Activated B cell treated with CpG ODN at 0.5 μM for 24 hours (primary cell): Measurements from ENCODE around the gene KIR2DL3. TPM values are rescaled to one million over a fixed set of nuclear protein-coding genes. Genes with fewer than 3 reads are reported as not detected.
"Not testable (repeated sequence)": the region's sequence is repeated elsewhere in the genome, so short reads cannot be mapped to it uniquely, and the experiment has no call there.

ENCODE experiments used
- ATAC-seq: fragments of 200-7000 bp; cut with Tn5 transposase; one replicate; pipeline ENCODE4 v1.10.0; 2021; ENCODE audit warnings: low read depth, mild to moderate bottlenecking, moderate library complexity
- CTCF ChIA-PET: fragments of 350-600 bp; sonication (Branson Sonifier 250); formaldehyde crosslinking; loops from one replicate; lab custom pipeline; 2021; ENCODE audit warnings: antibody characterized with exemption; lab: Charles Lee
- POLR2A ChIA-PET: fragments of 350-600 bp; sonication (Branson Sonifier 250); formaldehyde crosslinking; loops from one replicate; lab custom pipeline; 2021; ENCODE audit warnings: antibody characterized with exemption; lab: Charles Lee
- DNase-seq: peaks from one replicate; pipeline ENCODE4 v3.0.0; 2022
- H3K27ac Mint-ChIP-seq: one replicate; pipeline ENCODE4 v1.8.0; 2020; ENCODE audit warnings: mixed read lengths
- H3K27me3 Mint-ChIP-seq: one replicate; pipeline ENCODE4 v1.8.0; 2021; ENCODE audit warnings: mixed read lengths
- H3K36me3 Mint-ChIP-seq: one replicate; pipeline ENCODE4 v1.8.0; 2021; ENCODE audit warnings: low read depth, mixed read lengths
- H3K4me1 Mint-ChIP-seq: one replicate; pipeline ENCODE4 v1.8.0; 2021; ENCODE audit warnings: mixed read lengths
- H3K4me3 Mint-ChIP-seq: one replicate; pipeline ENCODE4 v1.8.0; 2020; ENCODE audit warnings: mild to moderate bottlenecking, mixed read lengths
- H3K9me3 Mint-ChIP-seq: one replicate; pipeline ENCODE4 v1.8.0; 2020; ENCODE audit warnings: mixed read lengths
- intact Hi-C: fragments of 100-400 bp; cut with micrococcal nuclease; formaldehyde crosslinking; loops from one replicate; pipeline ENCODE4 v1.15.1; 2024
- total RNA-seq: library from RNA; stranded (reverse); gene quantifications from 2 replicates; pipeline ENCODE4 v1.2.3, GENCODE V29; 2022

The KIR2DL3 gene
- total RNA-seq, 1 donor from 2014 or later: not detected

GRCh38 chr19:54770511-54770910 lies 32.2 kb downstream of the KIR2DL3 start:
- H3K9me3 Mint-ChIP-seq, POLR2A ChIA-PET, H3K27ac Mint-ChIP-seq, H3K4me3 Mint-ChIP-seq, DNase-seq, ATAC-seq, H3K4me1 Mint-ChIP-seq, H3K36me3 Mint-ChIP-seq, intact Hi-C loops, H3K27me3 Mint-ChIP-seq, CTCF ChIA-PET: not testable (repeated sequence)

GRCh38 chr19:54771018-54771960 lies 33.0 kb downstream of the KIR2DL3 start:
- DNase-seq, H3K4me3 Mint-ChIP-seq, H3K4me1 Mint-ChIP-seq, ATAC-seq, intact Hi-C loops, POLR2A ChIA-PET, CTCF ChIA-PET, H3K27ac Mint-ChIP-seq, H3K36me3 Mint-ChIP-seq, H3K9me3 Mint-ChIP-seq: not testable (repeated sequence)
- H3K27me3 Mint-ChIP-seq: peaks cover 11% of the 10 kb centered on the region

- POLR2A ChIA-PET, H3K4me1 Mint-ChIP-seq, intact Hi-C loops, ATAC-seq, CTCF ChIA-PET, H3K27me3 Mint-ChIP-seq, H3K36me3 Mint-ChIP-seq, H3K27ac Mint-ChIP-seq, H3K9me3 Mint-ChIP-seq, H3K4me3 Mint-ChIP-seq, DNase-seq: not testable (repeated sequence)
Observed at GRCh38 chr19:54772666-54773065, 34.4 kb downstream of the KIR2DL3 start.

- H3K27ac Mint-ChIP-seq, DNase-seq, H3K36me3 Mint-ChIP-seq, H3K4me1 Mint-ChIP-seq, intact Hi-C loops, H3K27me3 Mint-ChIP-seq, POLR2A ChIA-PET, CTCF ChIA-PET, ATAC-seq, H3K9me3 Mint-ChIP-seq, H3K4me3 Mint-ChIP-seq: not testable (repeated sequence)
Observed at GRCh38 chr19:54775095-54775815, 36.9 kb downstream of the KIR2DL3 start.

GRCh38 chr19:54775830-54776229 lies 37.5 kb downstream of the KIR2DL3 start:
- H3K36me3 Mint-ChIP-seq, ATAC-seq, DNase-seq, CTCF ChIA-PET, H3K4me1 Mint-ChIP-seq, H3K27me3 Mint-ChIP-seq, H3K27ac Mint-ChIP-seq, H3K9me3 Mint-ChIP-seq, intact Hi-C loops, H3K4me3 Mint-ChIP-seq: not testable (repeated sequence)
- POLR2A ChIA-PET: interaction anchor here (0.6 kb wide), 1 partner anchor 575 kb away, joined by 11 read pairs; the partner anchor contains the start of gene RPS9

- H3K27ac Mint-ChIP-seq, POLR2A ChIA-PET, ATAC-seq, H3K4me1 Mint-ChIP-seq, H3K36me3 Mint-ChIP-seq, intact Hi-C loops, H3K4me3 Mint-ChIP-seq, DNase-seq, H3K9me3 Mint-ChIP-seq, H3K27me3 Mint-ChIP-seq, CTCF ChIA-PET: not testable (repeated sequence)
Observed at GRCh38 chr19:54777851-54778250, 39.5 kb downstream of the KIR2DL3 start.

GRCh38 chr19:54778896-54779295 lies 40.6 kb downstream of the KIR2DL3 start:
- H3K9me3 Mint-ChIP-seq, CTCF ChIA-PET: not testable (repeated sequence)
- H3K27me3 Mint-ChIP-seq: peaks cover 10% of the 10 kb centered on the region

GRCh38 chr19:54782916-54783315 lies 44.6 kb downstream of the KIR2DL3 start:
- POLR2A ChIA-PET, H3K4me3 Mint-ChIP-seq, H3K9me3 Mint-ChIP-seq, CTCF ChIA-PET, H3K27ac Mint-ChIP-seq, H3K4me1 Mint-ChIP-seq, H3K36me3 Mint-ChIP-seq, DNase-seq, ATAC-seq: not testable (repeated sequence)
- intact Hi-C loops: loop anchor here (5.0 kb wide), 1 partner anchor 64 kb away; no protein-coding TSS in a partner anchor
- H3K27me3 Mint-ChIP-seq: peaks cover 18% of the 10 kb centered on the region

More at GRCh38 chr19:54778896-54779295, 40.6 kb downstream of the KIR2DL3 start:
- POLR2A ChIA-PET, H3K4me1 Mint-ChIP-seq, DNase-seq, H3K4me3 Mint-ChIP-seq, intact Hi-C loops, H3K27ac Mint-ChIP-seq, ATAC-seq, H3K36me3 Mint-ChIP-seq: not testable (repeated sequence)

GRCh38 chr19:54786091-54786723 lies 47.9 kb downstream of the KIR2DL3 start:
- peaks cover 16% of the 10 kb centered on the region for H3K27me3 Mint-ChIP-seq
- CTCF ChIA-PET, ATAC-seq, H3K36me3 Mint-ChIP-seq, H3K4me3 Mint-ChIP-seq, H3K9me3 Mint-ChIP-seq, DNase-seq, intact Hi-C loops, H3K27ac Mint-ChIP-seq, H3K4me1 Mint-ChIP-seq, POLR2A ChIA-PET: not testable (repeated sequence)

GRCh38 chr19:54788154-54788553 lies 49.8 kb downstream of the KIR2DL3 start:
- intact Hi-C loops, H3K9me3 Mint-ChIP-seq, H3K27ac Mint-ChIP-seq, POLR2A ChIA-PET, H3K36me3 Mint-ChIP-seq, H3K4me1 Mint-ChIP-seq, CTCF ChIA-PET, H3K4me3 Mint-ChIP-seq, DNase-seq, ATAC-seq: not testable (repeated sequence)
- H3K27me3 Mint-ChIP-seq: peaks cover 11% of the 10 kb centered on the region
